GM12891 (cell line): ENCODE results near the gene CCDC197.

Experiments used
- POLR2A ChIP-seq: IDR thresholded peaks from 2 replicates; pipeline ENCODE4 v1.6.1; 2011; ENCODE audit warnings: low read depth, low read length, control low read depth
- POLR2AphosphoS5 ChIP-seq: IDR thresholded peaks from 2 replicates; pipeline ENCODE4 v1.6.1; 2011; ENCODE audit warnings: low read depth, low read length, control low read depth

- TF ChIP-seq POLR2A (peak; percentile 94), POLR2AphosphoS5 (peak; percentile 96)
Observed at GRCh38 chr14:93959239-93960107, 37.6 kb upstream of the CCDC197 start.
